ENCODE results near the gene DNLZ.
"Not testable (repeated sequence)": the region's sequence is repeated elsewhere in the genome, so short reads cannot be mapped to it uniquely, and the experiment has no call there.

The DNLZ gene

GRCh38 chr9:136361047-136361753, 2.3 kb downstream of the DNLZ start:
- DNase-seq (ENCODE audit: low read depth in 2 of 2, low spot score in 1 of 2): no peak

DNA sequence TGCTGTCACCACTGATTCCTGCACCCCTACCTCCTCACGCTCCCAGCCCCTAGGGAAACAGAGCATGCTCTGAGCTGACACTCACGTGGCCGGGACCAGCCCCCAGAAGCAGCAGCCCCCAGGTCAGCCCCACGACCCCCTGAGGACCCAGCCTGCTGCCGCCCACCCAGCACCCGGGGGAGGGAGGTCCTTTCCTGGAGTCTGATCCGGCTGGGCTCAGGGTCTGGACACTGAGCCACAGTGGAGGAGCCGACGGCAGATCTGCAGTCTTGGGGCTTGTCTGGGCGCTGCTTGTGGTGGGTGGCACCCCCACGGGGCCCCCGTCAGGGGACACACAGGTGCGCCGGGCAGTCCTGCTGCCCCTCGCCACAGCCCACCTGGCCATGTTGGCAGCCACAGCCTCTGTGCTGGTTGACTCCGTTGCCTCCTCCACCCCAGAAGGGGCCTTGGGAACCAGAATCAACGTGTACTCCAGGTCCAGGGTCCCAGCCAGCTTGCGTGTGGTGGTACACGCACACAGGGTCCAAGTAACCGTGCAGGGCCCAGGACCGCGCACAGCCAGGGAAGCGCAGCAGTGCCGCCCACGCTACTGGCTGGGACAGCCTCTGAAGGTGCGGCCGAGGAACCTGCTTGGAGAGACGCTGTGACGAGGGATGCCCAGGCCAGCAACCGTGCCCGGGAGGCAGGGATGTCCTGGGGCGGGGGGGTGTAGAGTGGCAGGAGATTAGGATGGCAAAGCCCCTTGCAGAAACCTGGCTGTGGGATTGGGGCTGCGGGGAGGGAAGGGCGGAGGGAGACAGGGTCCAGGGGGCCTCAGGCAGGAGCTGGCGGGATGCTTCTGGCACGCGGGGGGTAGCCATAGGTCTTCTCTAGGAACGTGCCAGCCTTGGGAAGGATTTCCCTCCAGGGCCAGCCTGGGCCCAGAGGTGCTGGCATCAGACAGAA, 3.5 kb downstream of the DNLZ start:
- no peak for DNase-seq (ENCODE audit: low read depth in 2 of 2, low spot score in 1 of 2)

GRCh38 chr9:136358888-136359287, 4.7 kb downstream of the DNLZ start:
- DNase-seq (ENCODE audit: low read depth in 2 of 2, low spot score in 1 of 2): no peak

GRCh38 chr9:136358016-136358415, 5.5 kb downstream of the DNLZ start:
- DNase-seq (ENCODE audit: low read depth in 2 of 2, low spot score in 1 of 2): no peak

DNA sequence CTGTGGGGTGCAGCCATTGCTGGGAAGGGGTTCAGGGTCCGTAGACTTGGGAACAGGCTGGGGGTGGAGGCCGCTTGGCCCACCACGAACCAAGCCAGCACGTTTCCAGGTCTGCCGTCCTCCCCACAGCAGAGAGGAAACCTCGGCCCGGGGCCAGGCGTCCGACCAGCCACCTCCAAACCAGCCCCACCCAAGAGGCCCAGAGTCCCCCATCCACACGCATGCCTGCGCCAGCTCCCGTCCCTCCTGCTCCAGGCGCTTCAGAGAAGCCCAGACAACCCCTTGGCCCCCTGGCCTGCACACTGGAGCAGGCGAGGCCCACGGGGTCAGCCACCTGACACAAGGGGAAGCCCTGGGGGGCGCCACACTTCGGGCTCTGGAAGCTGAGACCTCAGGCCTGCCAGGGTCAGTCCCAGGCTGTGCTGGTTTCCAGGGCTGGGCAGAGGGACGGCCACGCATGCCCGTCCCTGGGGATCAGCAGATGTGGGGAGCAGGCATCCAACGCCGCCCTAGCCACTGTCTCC, 6.3 kb downstream of the DNLZ start:
- no peak for DNase-seq (ENCODE audit: low read depth in 2 of 2, low spot score in 1 of 2)

- DNase-seq (ENCODE audit: low read depth in 2 of 2, low spot score in 1 of 2): no peak
Observed at GRCh38 chr9:136355616-136356557, 7.7 kb downstream of the DNLZ start.

DNA sequence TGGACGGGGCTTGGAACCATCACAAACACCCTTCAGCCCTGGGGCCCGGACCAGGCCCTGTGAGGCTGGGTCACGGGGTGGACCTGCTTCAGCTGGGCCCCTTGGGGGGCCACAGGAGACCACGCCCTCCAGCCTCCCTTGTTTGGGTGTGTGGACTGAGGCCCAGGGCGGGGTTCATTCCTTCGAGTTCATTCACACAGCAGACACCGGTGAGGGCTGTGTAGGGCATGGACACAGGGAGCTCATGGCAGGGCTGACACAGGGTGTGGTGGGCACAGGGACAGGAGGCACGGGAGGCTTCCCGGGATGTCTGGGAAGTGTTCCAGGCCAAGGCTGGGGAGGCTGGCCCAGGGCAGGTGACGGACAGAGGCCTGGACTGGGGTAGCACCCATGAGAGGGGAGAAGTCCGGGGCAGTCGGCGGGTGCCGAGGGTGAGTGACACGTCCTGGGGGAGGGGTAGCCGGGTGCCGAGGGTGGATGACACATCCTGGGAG, 8.9 kb downstream of the DNLZ start:
- DNase-seq (ENCODE audit: low read depth in 2 of 2, low spot score in 1 of 2): no peak

GRCh38 chr9:136353757-136354488, 9.6 kb downstream of the DNLZ start:
- DNase-seq (ENCODE audit: low read depth in 2 of 2, low spot score in 1 of 2): no peak

- no peak for DNase-seq (ENCODE audit: low read depth in 2 of 2, low spot score in 1 of 2)
Observed at GRCh38 chr9:136353088-136353487, 10.5 kb downstream of the DNLZ start.

DNA sequence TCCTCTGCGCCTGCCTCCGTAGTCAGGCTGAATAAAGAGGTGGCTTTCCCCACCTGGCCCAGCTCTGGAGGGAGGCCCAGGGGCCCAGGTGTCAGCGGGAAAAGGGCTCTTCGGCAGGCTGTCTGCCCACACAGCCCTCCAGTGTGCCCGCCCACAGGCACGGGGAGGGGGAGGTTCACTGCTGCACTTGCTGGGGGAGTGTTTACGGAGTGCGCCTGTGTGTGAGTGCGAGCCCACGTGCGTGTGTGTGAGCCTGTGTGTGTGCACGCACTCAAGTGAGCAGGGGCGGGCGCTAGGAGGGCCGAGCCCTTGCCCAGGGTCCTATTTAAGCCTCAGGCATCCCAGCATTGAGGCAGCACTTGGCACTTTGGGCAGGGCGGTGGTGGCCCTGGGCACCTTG, 10.9 kb downstream of the DNLZ start:
- no peak for DNase-seq (ENCODE audit: low read depth in 2 of 2, low spot score in 1 of 2)

DNA sequence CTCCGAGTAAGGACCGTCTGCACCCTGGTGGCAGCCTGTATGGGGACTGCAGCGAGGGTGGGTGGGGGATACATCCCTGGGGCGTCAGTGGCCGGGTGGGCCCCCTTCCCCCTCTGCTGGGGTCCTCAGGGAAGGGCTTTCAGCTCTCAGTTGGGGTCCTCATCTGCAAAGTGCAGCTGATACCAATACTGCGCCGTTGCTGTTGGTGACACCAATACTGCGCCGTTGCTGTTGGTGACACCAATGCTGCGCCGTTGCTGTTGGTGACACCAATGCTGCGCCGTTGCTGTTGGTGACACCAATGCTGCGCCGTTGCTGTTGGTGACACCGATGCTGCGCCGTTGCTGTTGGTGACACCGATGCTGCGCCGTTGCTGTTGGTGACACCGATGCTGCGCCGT, 11.7 kb downstream of the DNLZ start:
- DNase-seq (ENCODE audit: low read depth in 2 of 2, low spot score in 1 of 2): not testable (repeated sequence)

- no peak for DNase-seq (ENCODE audit: low read depth in 2 of 2, low spot score in 1 of 2)
Observed at GRCh38 chr9:136351252-136351800, 12.2 kb downstream of the DNLZ start.

DNA sequence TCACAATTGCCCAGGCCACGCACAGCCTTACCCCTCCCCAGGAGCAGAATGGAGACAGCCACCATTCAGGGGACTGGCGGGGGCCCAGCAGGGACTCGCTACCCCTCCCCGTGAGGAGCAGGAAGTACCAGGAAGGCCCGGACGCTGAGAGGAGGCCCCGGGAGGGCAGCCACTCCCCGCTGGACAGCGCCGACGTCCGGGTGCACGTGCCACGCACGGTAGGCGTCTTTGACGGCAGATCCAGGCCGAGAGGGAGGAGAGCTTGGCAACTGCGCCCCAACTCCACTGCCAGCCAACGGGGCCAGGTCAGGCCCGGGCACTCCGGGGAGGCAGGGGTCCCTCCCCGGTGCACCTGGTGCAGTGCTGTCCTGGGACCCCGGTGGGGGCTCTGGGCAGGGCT, 14.0 kb downstream of the DNLZ start:
- no peak for DNase-seq (ENCODE audit: low read depth in 2 of 2, low spot score in 1 of 2)

DNA sequence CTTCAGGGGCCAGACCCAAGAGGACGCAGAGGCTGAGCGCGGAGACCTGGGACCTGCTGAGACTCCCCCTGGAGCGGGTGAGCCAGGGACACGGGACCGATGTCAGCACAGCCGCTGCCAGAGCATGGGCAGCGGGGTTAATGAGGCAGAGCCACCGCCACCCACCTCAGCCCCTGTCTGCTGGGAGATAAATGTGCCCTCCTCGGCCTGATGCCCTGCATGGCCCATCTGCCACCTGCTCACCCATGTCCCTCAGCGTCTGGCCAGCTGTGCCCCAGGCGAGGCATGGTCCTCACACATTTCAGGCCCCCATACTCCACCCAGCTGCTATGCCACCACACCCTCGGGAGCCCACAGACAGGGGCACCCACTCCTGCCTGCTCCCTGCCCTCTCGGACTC, 14.9 kb downstream of the DNLZ start:
- no peak for DNase-seq (ENCODE audit: low read depth in 2 of 2, low spot score in 1 of 2)

DNA sequence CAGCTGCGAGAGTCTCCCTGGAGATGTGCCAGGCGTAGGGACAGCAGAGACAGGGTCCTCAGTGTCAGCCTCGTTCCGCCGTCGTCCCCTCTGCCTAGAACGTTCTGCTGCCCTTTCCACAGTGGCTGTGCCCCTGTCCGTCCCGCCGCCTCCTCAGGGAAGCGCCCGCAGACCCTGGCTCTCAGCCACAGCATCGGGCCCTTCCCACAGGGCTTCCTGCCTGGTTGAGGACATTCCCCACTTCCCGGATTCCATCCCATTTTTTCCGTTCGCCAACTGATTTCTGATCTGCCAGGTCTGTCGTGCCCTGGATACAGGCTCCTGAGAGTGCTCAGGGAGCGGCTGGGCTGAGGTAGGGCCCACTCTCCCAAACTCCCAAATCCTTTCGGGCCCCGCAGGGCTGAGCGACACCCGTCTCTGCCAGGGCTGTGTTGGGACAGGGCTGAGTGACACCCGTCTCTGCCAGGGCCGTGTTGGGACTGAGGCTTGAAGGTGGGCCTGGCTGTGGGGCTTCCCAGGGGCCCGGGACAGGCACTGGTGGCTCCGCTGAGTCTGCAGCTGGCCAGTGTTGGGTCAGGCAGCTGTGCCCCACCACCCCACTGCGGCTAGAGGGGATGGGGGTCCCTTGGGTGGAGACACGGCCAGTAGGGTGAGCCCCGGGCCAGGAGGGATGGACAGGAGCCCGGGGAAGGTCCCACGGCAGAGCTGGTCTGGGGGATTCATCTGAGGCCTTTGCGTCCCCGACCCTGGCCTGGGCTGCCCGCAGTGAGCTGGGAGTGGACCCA, 15.9 kb downstream of the DNLZ start:
- no peak for DNase-seq (ENCODE audit: low read depth in 2 of 2, low spot score in 1 of 2)

DNA sequence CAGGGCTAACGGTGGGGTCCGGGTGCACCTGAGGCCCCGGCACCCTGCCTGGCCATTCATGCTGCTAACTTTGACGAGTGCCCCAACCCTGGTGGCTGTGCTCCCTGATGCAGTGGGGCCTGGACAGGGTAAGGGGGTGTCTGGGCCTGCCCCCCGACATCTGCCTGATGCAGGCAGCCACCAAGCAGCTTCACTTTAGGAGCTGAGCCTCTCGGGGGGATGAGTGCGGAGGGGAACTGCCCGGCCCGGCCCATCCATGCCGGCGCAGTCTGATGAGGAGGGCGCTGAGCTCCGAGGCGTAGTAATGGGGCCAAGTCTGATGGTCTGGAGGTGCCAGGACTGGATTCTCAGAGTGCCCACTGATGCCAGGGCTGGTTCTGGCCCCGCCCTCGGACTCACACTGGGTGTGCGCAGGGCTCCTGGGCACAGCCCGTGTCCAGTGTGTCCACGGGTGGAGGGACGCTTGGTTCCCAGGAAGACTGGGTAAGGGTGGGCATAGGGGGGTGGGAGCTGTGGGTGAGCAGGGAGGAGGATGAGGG, 16.5 kb downstream of the DNLZ start:
- DNase-seq (ENCODE audit: low read depth in 2 of 2, low spot score in 1 of 2): no peak

- DNase-seq (ENCODE audit: low read depth in 2 of 2, low spot score in 1 of 2): no peak
Observed at GRCh38 chr9:136346157-136346481, 17.4 kb downstream of the DNLZ start.

- no peak for DNase-seq (ENCODE audit: low read depth in 2 of 2, low spot score in 1 of 2)
Observed at GRCh38 chr9:136345281-136346156, 18.0 kb downstream of the DNLZ start.
